Endothelial cell of umbilical vein (primary cell): Measurements from ENCODE around the gene FILIP1L. TPM values are rescaled to one million over a fixed set of nuclear protein-coding genes. Genes with fewer than 3 reads are reported as not detected.

Source experiments
- BruUV-seq: library from RNA; stranded (reverse); fragments of 400-500 nt; replicated peaks from 2 replicates; lab custom pipeline; 2021; lab: Mats Ljungman, UMichigan
- CTCF ChIA-PET: fragments of 300-600, 350-600 bp; sonication (Branson Sonifier 250); formaldehyde crosslinking; loops from one replicate; lab custom pipeline; 2021; ENCODE audit warnings: antibody characterized with exemption, inconsistent platforms; lab: Charles Lee
- POLR2A ChIA-PET: fragments of 300-600, 350-600 bp; sonication (Branson Sonifier 250); formaldehyde crosslinking; loops from one replicate; lab custom pipeline; 2021; ENCODE audit warnings: antibody characterized with exemption, inconsistent platforms; lab: Charles Lee
- DNase-seq: peaks from one replicate; pipeline ENCODE4 v3.0.0-alpha.2; 2011; ENCODE audit warnings: low read depth, low spot score
- FAIRE-seq: peaks from 2 replicates; lab custom pipeline; 2011; peaks lifted over from hg19 to GRCh38; lab: Jason Lieb, UNC
- H2AFZ ChIP-seq: 2 replicates; pipeline ENCODE4 v1.6.0; 2012; ENCODE audit warnings: low read depth, low read length, control low read depth, inconsistent platforms
- H3K27ac ChIP-seq: 2 replicates; pipeline ENCODE4 v1.5.1; 2011; ENCODE audit warnings: low read depth, mild to moderate bottlenecking, control low read depth, low read length, moderate library complexity; ENCODE audit not compliant: insufficient read depth
- H3K27me3 ChIP-seq, 2 experiments: 2 replicates each; pipeline versions ENCODE4 v1.6.0 to v1.6.1; 2011; ENCODE audit warnings: low read length in 2 of 2, mixed read lengths in 1 of 2; ENCODE audit not compliant: control insufficient read depth in 2 of 2, insufficient read depth in 2 of 2
- H3K36me3 ChIP-seq, 2 experiments: 2 replicates in 1 of 2; 3 replicates in 1 of 2; pipeline ENCODE4 v1.5.1; 2011; ENCODE audit warnings: low read length in 2 of 2, mild to moderate bottlenecking in 1 of 2, moderate library complexity in 1 of 2; ENCODE audit not compliant: control insufficient read depth in 2 of 2, insufficient read depth in 2 of 2; ENCODE audit errors: extremely low read depth in 1 of 2
- H3K4me1 ChIP-seq: 3 replicates; pipeline ENCODE4 v1.5.1; 2011; ENCODE audit warnings: mild to moderate bottlenecking, low read length; ENCODE audit not compliant: control insufficient read depth, insufficient read depth; ENCODE audit errors: extremely low read depth
- H3K4me2 ChIP-seq: 2 replicates; pipeline ENCODE4 v1.6.1; 2011; ENCODE audit warnings: low read length, control low read depth, mixed read lengths; ENCODE audit not compliant: insufficient read depth
- H3K4me3 ChIP-seq, 3 experiments: fragments of 200-600 bp in 1 of 3; sonication (generic), shearing (Covaris generic) in 1 of 3; replicated peaks in 1 of 3; 2 replicates each; pipeline ENCODE4 v1.5.1; 2011 to 2016; ENCODE audit warnings: control low read depth in 3 of 3, low read length in 3 of 3, mild to moderate bottlenecking in 2 of 3, inconsistent platforms in 1 of 3, low read depth in 1 of 3, moderate library complexity in 1 of 3; ENCODE audit not compliant: insufficient read depth in 1 of 3
- H3K79me2 ChIP-seq: 2 replicates; pipeline ENCODE4 v1.6.0; 2012; ENCODE audit warnings: low read length, inconsistent platforms; ENCODE audit not compliant: control insufficient read depth, insufficient read depth
- H3K9ac ChIP-seq: replicated peaks from 2 replicates; pipeline ENCODE3; 2011; ENCODE audit warnings: low read length, control low read depth; ENCODE audit not compliant: insufficient read depth; ENCODE audit errors: extremely low read depth
- H3K9me1 ChIP-seq: replicated peaks from 3 replicates; pipeline ENCODE4 v1.6.0; 2011; ENCODE audit warnings: mild to moderate bottlenecking, low read length; ENCODE audit not compliant: control insufficient read depth, insufficient read depth; ENCODE audit errors: extremely low read depth
- H3K9me3 ChIP-seq: replicated peaks from 2 replicates; pipeline ENCODE4 v1.5.1; 2012; ENCODE audit warnings: low read length, inconsistent platforms; ENCODE audit not compliant: control insufficient read depth, insufficient read depth
- H4K20me1 ChIP-seq: replicated peaks from 2 replicates; pipeline ENCODE3; 2011; ENCODE audit warnings: mild to moderate bottlenecking, low read length; ENCODE audit not compliant: control insufficient read depth, insufficient read depth; ENCODE audit errors: extremely low read depth
- CTCF ChIP-seq, 2 donors: IDR thresholded peaks; 1 replicate in 1 of 2; 2 replicates in 1 of 2; pipeline ENCODE4 v1.5.1; 2011; ENCODE audit warnings: low read length in 2 of 2, mild to moderate bottlenecking in 2 of 2, moderate library complexity in 2 of 2, control low read depth in 1 of 2, inconsistent platforms in 1 of 2, low read depth in 1 of 2; ENCODE audit not compliant: insufficient read depth in 1 of 2; ENCODE audit errors: extremely low read depth in 1 of 2
- EZH2 ChIP-seq: IDR thresholded peaks from 2 replicates; pipeline ENCODE4 v1.6.1; 2012; ENCODE audit warnings: borderline replicate concordance, low read depth, mild to moderate bottlenecking, moderate library complexity, low read length, inconsistent platforms; ENCODE audit not compliant: severe bottlenecking
- FOS ChIP-seq: IDR thresholded peaks from 2 replicates; pipeline ENCODE4 v1.6.1; 2011; ENCODE audit warnings: mild to moderate bottlenecking, low read length, moderate library complexity, borderline replicate concordance; ENCODE audit not compliant: insufficient read depth
- GATA2 ChIP-seq: IDR thresholded peaks from 2 replicates; pipeline ENCODE4 v1.7.0; 2011; ENCODE audit warnings: low read depth, mild to moderate bottlenecking, moderate library complexity, mixed read lengths, low read length; ENCODE audit not compliant: insufficient read length, insufficient read depth
- JUN ChIP-seq: IDR thresholded peaks from 2 replicates; pipeline ENCODE4 v1.6.1; 2011; ENCODE audit warnings: borderline replicate concordance, low read depth; ENCODE audit not compliant: insufficient read length, insufficient read depth
- MYC ChIP-seq: IDR thresholded peaks from one replicate; pipeline ENCODE4 v1.6.1; 2011; ENCODE audit warnings: mild to moderate bottlenecking, low read depth, low read length
- POLR2A ChIP-seq: IDR thresholded peaks from 2 replicates; pipeline ENCODE4 v1.6.1; 2012; ENCODE audit warnings: low read depth, mild to moderate bottlenecking, control low read depth, low read length
- POLR2AphosphoS5 ChIP-seq: IDR thresholded peaks from 2 replicates; pipeline ENCODE4 v1.6.1; 2012; ENCODE audit warnings: low read depth, mild to moderate bottlenecking, control low read depth, low read length, moderate library complexity; ENCODE audit not compliant: insufficient read depth
- dilution Hi-C: fragments of 300-500 bp; cut with MboI; formaldehyde crosslinking; loops from one replicate; pipeline ENCODE4 v1.15.0; 2019; ENCODE audit warnings: low sequenced_read_pairs; ENCODE audit not compliant: extremely low pct_ligation_motif_present
- intact Hi-C: fragments of 100-400 bp; cut with micrococcal nuclease; formaldehyde crosslinking; loops from one replicate; pipeline ENCODE4 v1.10.0; 2022
- polyA plus RNA-seq, 4 experiments: library from polyadenylated mRNA; depleted of rRNA in 3 of 4; stranded (reverse) in 3 of 4; unstranded in 1 of 4; fragments of >200 nt; gene quantifications; 2 replicates each; pipeline versions ENCODE4 v1.2.1 to v1.2.3, GENCODE V29; 2011 to 2012; ENCODE audit warnings: missing spikeins in 1 of 4
- total RNA-seq: library from RNA; stranded (reverse); gene quantifications from 2 replicates; pipeline ENCODE4 v1.2.3, GENCODE V29; 2021
- TF ChIP-seq, protein P1 (sequence below): IDR thresholded peaks from 2 replicates; pipeline ENCODE4 v1.6.1; 2011; ENCODE audit not compliant: insufficient read depth, insufficient read length

Gene FILIP1L
- total and polyA plus RNA-seq, 2 donors (not counting 3 experiments of a cell fraction or from before 2014, with no cell fraction given): 26.0 to 29.9 TPM

GRCh38 chr3:100020876-100021644 is 93.2 kb downstream of the FILIP1L start:
- TF ChIP-seq, protein P1, sequence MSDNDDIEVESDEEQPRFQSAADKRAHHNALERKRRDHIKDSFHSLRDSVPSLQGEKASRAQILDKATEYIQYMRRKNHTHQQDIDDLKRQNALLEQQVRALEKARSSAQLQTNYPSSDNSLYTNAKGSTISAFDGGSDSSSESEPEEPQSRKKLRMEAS: no peak
- no peak for TF ChIP-seq GATA2
- no peak for TF ChIP-seq JUN
- no peak for TF ChIP-seq POLR2AphosphoS5
- TF ChIP-seq FOS: no peak
- no peak for TF ChIP-seq EZH2
- TF ChIP-seq POLR2A: no peak
- no peak for TF ChIP-seq MYC
- TF ChIP-seq CTCF (IDR thresholded peaks at IDR 0.05; ENCODE audit: extremely low read depth in 1 of 2, insufficient read depth in 1 of 2, low read depth in 1 of 2, low read length in 2 of 2): no peak
- DNase-seq: no peak
- intact Hi-C loops: no loop called here
- Histone ChIP-seq H3K9me3 (no peaks in the 10 kb centered on the region), H3K27me3 (no peaks in the 10 kb centered on the region), H3K27ac (no peak overlapping the region), H3K36me3 (no peaks in the 10 kb centered on the region), H3K4me2 (no peak overlapping the region), H3K9ac (no peak overlapping the region), H2AFZ (no peak overlapping the region), H3K9me1 (no peaks in the 10 kb centered on the region), H4K20me1 (no peaks in the 10 kb centered on the region), H3K79me2 (no peaks in the 10 kb centered on the region), H3K4me1 (no peaks in the 10 kb centered on the region), H3K4me3 (no peak overlapping the region)
- FAIRE-seq: no peak
- POLR2A ChIA-PET: interaction anchor here (0.7 kb wide), 1 partner anchor 20 kb away, joined by 5 read pairs; no protein-coding TSS in a partner anchor
- BruUV-seq: no TSS peak
- dilution Hi-C loops: no loop called here
- CTCF ChIA-PET: interaction anchor here (0.8 to 1.5 kb wide), 9 partner anchors 8 to 233 kb away, joined by 3 to 6 read pairs (median 3); no protein-coding TSS in a partner anchor
